Gastrocnemius medialis (tissue), 4 donors: ENCODE data around the gene EYS. TPM values are rescaled to one million over a fixed set of nuclear protein-coding genes. Genes with fewer than 3 reads are reported as not detected.

Experiments used
- ATAC-seq, 2 donors: fragments of 150-250 bp; one replicate each; pipeline ENCODE4 v1.9.1; 2016
- DNase-seq, 2 donors: peaks; one replicate each; pipeline ENCODE4 v3.0.0-alpha.2; 2019
- H3K27ac ChIP-seq, 4 donors: fragments of 200-600 bp; sonication (generic); 1 replicate in 1 of 4; 2 replicates in 3 of 4; pipeline ENCODE4 v1.5.1; 2016 to 2018; ENCODE audit warnings: mild to moderate bottlenecking in 2 of 4, moderate library complexity in 1 of 4
- H3K27me3 ChIP-seq, 3 donors: fragments of 200-600 bp; sonication (generic) in 2 of 3; 1 replicate in 1 of 3; 2 replicates in 2 of 3; pipeline versions ENCODE4 v1.5.1 to v1.6.0; 2016 to 2019; ENCODE audit warnings: mild to moderate bottlenecking in 1 of 3, moderate library complexity in 1 of 3
- H3K36me3 ChIP-seq, 2 donors: fragments of 200-600 bp; sonication (generic) in 1 of 2; one replicate each; pipeline ENCODE4 v1.5.1; 2017 to 2018
- H3K4me1 ChIP-seq, 2 donors: fragments of 200-600 bp; sonication (generic) in 1 of 2; one replicate each; pipeline ENCODE4 v1.5.1; 2016 to 2017; ENCODE audit warnings: mild to moderate bottlenecking in 2 of 2
- H3K4me3 ChIP-seq, 4 donors: fragments of 200-600 bp; sonication (generic) in 3 of 4; 1 replicate in 1 of 4; 2 replicates in 3 of 4; pipeline ENCODE4 v1.5.1; 2016 to 2019; ENCODE audit warnings: mild to moderate bottlenecking in 2 of 4
- H3K9me3 ChIP-seq, 3 donors: fragments of 200-600 bp; sonication (generic) in 2 of 3; 1 replicate in 1 of 3; 2 replicates in 2 of 3; pipeline ENCODE4 v1.5.1; 2016 to 2019
- CTCF ChIP-seq, 5 experiments: fragments of 450-650 bp in 3 of 5; fragments of 200-600 bp in 2 of 5; sonication (generic) in 2 of 5; IDR thresholded peaks in 4 of 5; conservative IDR thresholded peaks in 1 of 5; 1 replicate in 4 of 5; 2 replicates in 1 of 5; pipeline ENCODE4 v1.5.1; 2016 to 2019; ENCODE audit warnings: antibody characterized with exemption in 5 of 5, mild to moderate bottlenecking in 3 of 5, moderate library complexity in 3 of 5
- POLR2A ChIP-seq, 2 donors: fragments of 450-650 bp; IDR thresholded peaks; one replicate each; pipeline ENCODE4 v1.6.1; 2017; ENCODE audit warnings: antibody characterized with exemption in 2 of 2, mild to moderate bottlenecking in 2 of 2, moderate library complexity in 2 of 2
- in situ Hi-C, 4 donors: fragments of 200-750 bp; cut with MboI; loops; one replicate each; pipeline versions ENCODE4 v1.15.0 to v1.8.0; 2017; ENCODE audit warnings: low sequenced_read_pairs in 4 of 4
- intact Hi-C: fragments of 100-400 bp; cut with DNase I; formaldehyde crosslinking; loops from one replicate; pipeline ENCODE4 v1.15.1; 2023; ENCODE audit warnings: low total_unique reads
- total RNA-seq, 4 donors: library from RNA; depleted of rRNA; stranded (reverse); fragments of >200 nt; gene quantifications; one replicate each; pipeline versions ENCODE4 v1.1.0 to v1.2.3, GENCODE V29; 2016

The EYS gene
- total RNA-seq, 4 donors from 2014 or later = 0.20 TPM; not detected in 3

GRCh38 chr6:64010010-64010409, 1697.0 kb downstream of the EYS start:
- Histone ChIP-seq H3K9me3 (no peaks in the 10 kb centered on the region), H3K27me3 (no peaks in the 10 kb centered on the region), H3K4me1 (no peaks in the 10 kb centered on the region), H3K36me3 (no peaks in the 10 kb centered on the region), H3K27ac (no peak overlapping the region), H3K4me3 (no peak overlapping the region)
- ATAC-seq (no peak), DNase-seq (no peak)
- intact Hi-C loops = no loop called here
- TF ChIP-seq CTCF (IDR thresholded peaks at IDR 0.05 in 4 of 5, conservative IDR thresholded peaks at IDR 0.05 in 1 of 5) (no peak), POLR2A (IDR thresholded peaks at IDR 0.05) (no peak)
- in situ Hi-C loops = no loop called here

GRCh38 chr6:64006246-64006645, 1700.8 kb downstream of the EYS start:
- no peak for ATAC-seq
- no peaks in the 10 kb centered on the region for H3K36me3 ChIP-seq
- no peaks in the 10 kb centered on the region for H3K4me1 ChIP-seq
- in situ Hi-C loops (no loop called here), intact Hi-C loops (no loop called here)
- TF ChIP-seq CTCF (IDR thresholded peaks at IDR 0.05 in 4 of 5, conservative IDR thresholded peaks at IDR 0.05 in 1 of 5) = no peak
- H3K4me3 ChIP-seq = no peak overlapping the region
- H3K9me3 ChIP-seq = no peaks in the 10 kb centered on the region
- H3K27ac ChIP-seq = no peak overlapping the region
- no peak for DNase-seq
- H3K27me3 ChIP-seq = no peaks in the 10 kb centered on the region

- Histone ChIP-seq H3K27ac (no peak overlapping the region), H3K4me1 (no peaks in the 10 kb centered on the region), H3K27me3 (no peaks in the 10 kb centered on the region), H3K9me3 (no peaks in the 10 kb centered on the region), H3K4me3 (no peak overlapping the region), H3K36me3 (no peaks in the 10 kb centered on the region)
- TF ChIP-seq CTCF (IDR thresholded peaks at IDR 0.05 in 4 of 5, conservative IDR thresholded peaks at IDR 0.05 in 1 of 5) = no peak
- TF ChIP-seq POLR2A (IDR thresholded peaks at IDR 0.05) = no peak
- DNase-seq (no peak), ATAC-seq (no peak)
- intact Hi-C loops (no loop called here), in situ Hi-C loops (no loop called here)
These were observed 1706.1 kb downstream of the EYS start for GRCh38 chr6:64000818-64001491.

GRCh38 chr6:63999613-64000012, 1707.4 kb downstream of the EYS start:
- Histone ChIP-seq H3K27me3 (no peaks in the 10 kb centered on the region), H3K4me3 (no peak overlapping the region), H3K27ac (no peak overlapping the region), H3K36me3 (no peaks in the 10 kb centered on the region), H3K4me1 (no peaks in the 10 kb centered on the region), H3K9me3 (no peaks in the 10 kb centered on the region)
- in situ Hi-C loops = no loop called here
- ATAC-seq = no peak
- DNase-seq = no peak
- no peak for TF ChIP-seq CTCF (IDR thresholded peaks at IDR 0.05 in 4 of 5, conservative IDR thresholded peaks at IDR 0.05 in 1 of 5)
- no peak for TF ChIP-seq POLR2A (IDR thresholded peaks at IDR 0.05)
- intact Hi-C loops = no loop called here

- no peak for ATAC-seq
These were observed 1708.0 kb downstream of the EYS start for GRCh38 chr6:63998991-63999390.

More at GRCh38 chr6:63998991-63999390, 1708.0 kb downstream of the EYS start:
- Histone ChIP-seq H3K36me3 (no peaks in the 10 kb centered on the region), H3K27me3 (no peaks in the 10 kb centered on the region), H3K4me1 (no peaks in the 10 kb centered on the region), H3K27ac (no peak overlapping the region), H3K4me3 (no peak overlapping the region), H3K9me3 (no peaks in the 10 kb centered on the region)
- TF ChIP-seq POLR2A (IDR thresholded peaks at IDR 0.05) (no peak), CTCF (IDR thresholded peaks at IDR 0.05 in 4 of 5, conservative IDR thresholded peaks at IDR 0.05 in 1 of 5) (no peak)
- no peak for DNase-seq
- in situ Hi-C loops (no loop called here), intact Hi-C loops (no loop called here)
